ENCODE data around the gene PRR23E. TPM values are rescaled to one million over a fixed set of nuclear protein-coding genes. Genes with fewer than 3 reads are reported as not detected.

Gene PRR23E
- total RNA-seq, 1 donor from 2014 or later = not detected

GRCh38 chr3:127228866-127229265 is 35.9 kb downstream of the PRR23E start:
- DNase-seq = no peak

DNA sequence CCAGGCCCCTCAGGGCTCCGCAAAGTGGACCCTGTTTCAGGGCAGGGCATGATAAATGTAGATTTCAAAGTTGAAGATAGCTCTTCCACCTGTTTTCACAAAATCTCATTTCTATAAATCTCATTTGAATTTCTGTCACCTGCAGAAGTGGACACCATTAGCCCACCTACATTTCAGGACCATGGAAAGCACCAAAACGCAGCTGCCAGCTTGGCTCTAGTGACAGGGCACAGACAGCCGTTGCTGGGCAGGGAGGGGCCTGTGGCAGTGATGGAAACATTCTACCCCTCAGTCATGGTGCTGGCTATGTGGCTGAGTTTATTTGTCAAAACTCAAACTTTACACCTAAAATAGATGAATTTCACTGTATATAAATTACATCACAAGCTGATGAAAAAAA is 40.4 kb downstream of the PRR23E start:
- DNase-seq = no peak

DNA sequence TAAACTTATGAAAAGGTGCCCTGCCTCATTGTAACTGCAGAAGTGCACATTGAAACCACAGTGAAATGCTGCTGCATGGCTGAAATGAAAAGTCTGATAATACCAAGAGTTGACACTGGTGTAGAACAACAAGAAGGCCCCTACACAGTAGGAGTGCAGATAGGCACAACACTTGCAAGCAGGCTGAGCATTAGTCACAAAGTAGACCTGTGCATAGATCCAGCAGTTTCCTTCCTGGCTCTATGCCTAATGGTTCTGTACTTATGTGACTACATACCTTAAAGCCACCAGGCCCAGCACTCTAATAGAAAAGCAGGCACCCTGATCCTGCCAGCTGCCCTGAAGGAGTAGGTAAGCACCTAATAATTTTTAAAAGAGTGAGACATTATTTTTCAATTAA is 41.8 kb downstream of the PRR23E start:
- no peak for DNase-seq

DNA sequence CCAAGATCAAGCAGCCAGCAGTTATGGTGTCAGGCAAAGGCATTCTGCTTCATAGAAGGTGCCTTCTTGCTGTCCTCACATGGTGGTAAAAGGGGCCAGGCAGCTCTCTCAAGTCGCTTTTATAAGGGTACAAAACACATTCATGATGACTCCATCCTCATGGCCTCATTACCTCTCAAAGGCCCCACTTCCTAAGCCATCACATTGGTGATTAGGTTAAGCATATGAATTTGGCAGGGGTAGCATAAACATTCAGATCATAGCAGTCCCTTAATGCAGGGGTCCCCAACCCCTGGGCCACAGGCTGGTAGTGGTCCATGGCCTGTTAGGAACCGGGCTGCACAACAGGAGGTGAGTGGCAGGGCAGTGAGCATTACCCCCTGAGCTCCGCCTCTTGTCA is 42.8 kb downstream of the PRR23E start:
- no peak for DNase-seq

GRCh38 chr3:127237835-127238234 is 44.9 kb downstream of the PRR23E start:
- DNase-seq = no peak

- no peak for DNase-seq
Measured at GRCh38 chr3:127238602-127239001, 45.7 kb downstream of the PRR23E start.

DNA sequence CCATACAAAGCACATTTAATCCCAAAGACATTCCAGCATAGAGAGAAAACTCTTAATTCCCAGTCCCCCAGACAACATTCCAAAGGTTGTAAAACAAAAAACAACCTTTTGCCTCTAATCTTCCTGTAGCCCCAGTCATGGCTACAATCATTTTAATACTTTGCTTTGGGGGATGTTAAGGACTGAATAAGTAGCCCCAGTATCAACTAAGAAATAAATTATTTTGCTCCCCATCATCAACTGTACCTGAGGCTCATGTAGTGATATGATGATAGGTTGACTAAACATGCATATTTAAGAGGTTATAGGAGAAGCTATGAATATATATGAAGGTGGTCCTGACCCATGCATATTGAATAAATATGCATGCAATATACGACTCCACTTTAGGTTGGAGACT is 54.4 kb downstream of the PRR23E start:
- DNase-seq = no peak

Small RNAs within 50 kb of the gene (small RNA-seq; reads per million reads assigned to genes)
- gene RF00019 (ENCODE audit: low replicate concordance) = not detected
- not detected for gene RNU6-1047P (ENCODE audit: low replicate concordance)

Other genes with a start within 250 kb of the PRR23E start
- gene PLXNA1, start 210.0 kb upstream of the PRR23E start, total RNA-seq = 24.9 TPM
- gene PRR20G, start 94.9 kb downstream of the PRR23E start, total RNA-seq = not detected

All from skin of body (tissue), 3 donors.